GM12872 (cell line): ENCODE results near the gene UBAC2.

Source experiments
- TF ChIP-seq, protein P1 (sequence below): IDR thresholded peaks from 3 replicates; pipeline ENCODE4 v1.5.1; 2011; ENCODE audit warnings: low read depth, mild to moderate bottlenecking, low read length, moderate library complexity; ENCODE audit not compliant: insufficient read depth

Gene UBAC2

DNA sequence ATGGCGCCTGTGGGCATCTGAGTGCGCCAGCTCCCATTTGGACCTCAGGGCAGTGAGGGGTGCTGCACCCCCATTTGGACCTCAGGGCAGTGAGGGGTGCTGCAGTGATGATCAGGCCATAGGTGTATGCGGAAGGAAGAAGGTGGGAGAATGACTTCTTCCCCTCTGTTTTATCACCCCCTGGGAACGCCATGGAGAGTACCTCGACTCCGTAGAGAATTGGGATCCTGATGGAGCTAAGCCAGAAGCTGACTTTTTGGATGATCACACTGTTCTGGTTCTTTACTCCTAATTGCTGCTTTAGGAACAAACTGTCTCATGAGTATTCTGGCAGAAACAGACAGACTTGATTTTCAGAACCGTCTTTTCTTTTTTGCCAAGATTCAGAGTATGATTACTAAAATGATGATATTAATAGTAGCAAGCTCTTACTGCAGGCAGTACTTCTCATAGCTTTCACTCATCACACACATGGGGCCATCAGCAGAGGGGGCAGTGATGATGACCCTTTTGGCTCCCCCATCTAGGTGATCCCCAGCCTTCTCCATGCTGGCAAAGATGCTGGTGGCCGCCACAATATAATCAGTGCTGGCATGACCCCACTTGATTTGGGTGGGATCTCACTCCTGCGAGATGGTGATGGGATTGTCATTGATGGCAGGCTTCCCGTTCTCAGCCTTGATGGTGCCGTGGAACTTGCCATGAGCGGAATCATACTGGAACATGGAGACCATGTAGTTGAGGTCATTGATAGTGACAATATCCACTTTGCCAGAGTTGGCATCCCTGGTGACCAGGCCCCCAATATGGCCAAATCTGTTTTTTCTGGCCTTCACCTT, 10.3 kb upstream of the UBAC2 start:
- TF ChIP-seq, protein P1, sequence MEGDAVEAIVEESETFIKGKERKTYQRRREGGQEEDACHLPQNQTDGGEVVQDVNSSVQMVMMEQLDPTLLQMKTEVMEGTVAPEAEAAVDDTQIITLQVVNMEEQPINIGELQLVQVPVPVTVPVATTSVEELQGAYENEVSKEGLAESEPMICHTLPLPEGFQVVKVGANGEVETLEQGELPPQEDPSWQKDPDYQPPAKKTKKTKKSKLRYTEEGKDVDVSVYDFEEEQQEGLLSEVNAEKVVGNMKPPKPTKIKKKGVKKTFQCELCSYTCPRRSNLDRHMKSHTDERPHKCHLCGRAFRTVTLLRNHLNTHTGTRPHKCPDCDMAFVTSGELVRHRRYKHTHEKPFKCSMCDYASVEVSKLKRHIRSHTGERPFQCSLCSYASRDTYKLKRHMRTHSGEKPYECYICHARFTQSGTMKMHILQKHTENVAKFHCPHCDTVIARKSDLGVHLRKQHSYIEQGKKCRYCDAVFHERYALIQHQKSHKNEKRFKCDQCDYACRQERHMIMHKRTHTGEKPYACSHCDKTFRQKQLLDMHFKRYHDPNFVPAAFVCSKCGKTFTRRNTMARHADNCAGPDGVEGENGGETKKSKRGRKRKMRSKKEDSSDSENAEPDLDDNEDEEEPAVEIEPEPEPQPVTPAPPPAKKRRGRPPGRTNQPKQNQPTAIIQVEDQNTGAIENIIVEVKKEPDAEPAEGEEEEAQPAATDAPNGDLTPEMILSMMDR = no peak

DNA sequence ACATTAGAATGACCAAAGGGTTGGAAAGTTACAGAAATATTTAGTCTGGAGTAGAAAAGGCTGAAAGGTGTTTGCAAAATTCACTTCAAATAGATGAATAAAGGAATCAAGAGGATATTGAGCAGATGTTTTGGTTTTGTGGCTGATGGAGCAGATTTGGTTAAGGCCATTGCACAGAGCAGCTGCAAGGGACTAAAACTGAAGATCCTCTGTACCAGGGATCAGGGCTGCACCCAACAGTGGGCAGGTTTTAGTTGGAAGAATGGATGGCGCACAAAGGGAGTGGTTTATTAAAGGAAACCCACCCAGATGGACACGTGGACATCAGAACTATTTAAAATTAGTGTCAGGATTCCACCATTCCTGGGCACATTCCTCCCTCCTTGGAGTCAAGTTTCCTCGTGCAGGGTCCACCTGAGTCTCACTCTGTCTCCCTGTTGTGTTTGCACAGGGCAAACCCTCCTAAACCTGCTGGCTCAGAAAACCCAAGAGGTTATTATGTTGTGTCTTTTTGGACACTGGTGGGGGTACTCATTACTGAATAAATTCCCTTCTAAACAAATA, 9.2 kb upstream of the UBAC2 start:
- TF ChIP-seq, protein P1 = no peak

DNA sequence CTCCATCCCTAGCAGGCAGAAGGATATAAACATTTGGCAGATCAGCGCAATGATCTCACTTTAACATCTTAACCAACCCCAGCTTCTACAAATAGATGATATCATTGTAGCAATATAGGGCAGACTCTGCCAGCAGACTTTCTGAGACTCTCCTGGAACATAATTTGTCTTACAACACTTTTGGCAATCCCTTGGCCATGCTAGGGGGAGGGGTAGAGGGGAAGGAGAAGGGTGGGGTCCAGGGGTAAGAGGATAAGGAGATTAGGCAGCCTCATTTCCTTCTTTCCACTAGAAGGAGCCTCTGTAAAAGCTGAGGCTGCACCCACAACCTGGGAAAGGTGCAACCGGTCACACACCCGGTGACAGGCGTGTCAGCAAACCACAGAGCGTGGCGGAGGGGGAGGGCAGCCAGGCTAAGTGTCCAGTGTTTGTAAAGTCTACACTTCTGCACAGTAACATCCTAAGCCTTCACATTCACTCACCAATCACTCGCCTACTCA, 8.7 kb upstream of the UBAC2 start:
- TF ChIP-seq, protein P1 = no peak

DNA sequence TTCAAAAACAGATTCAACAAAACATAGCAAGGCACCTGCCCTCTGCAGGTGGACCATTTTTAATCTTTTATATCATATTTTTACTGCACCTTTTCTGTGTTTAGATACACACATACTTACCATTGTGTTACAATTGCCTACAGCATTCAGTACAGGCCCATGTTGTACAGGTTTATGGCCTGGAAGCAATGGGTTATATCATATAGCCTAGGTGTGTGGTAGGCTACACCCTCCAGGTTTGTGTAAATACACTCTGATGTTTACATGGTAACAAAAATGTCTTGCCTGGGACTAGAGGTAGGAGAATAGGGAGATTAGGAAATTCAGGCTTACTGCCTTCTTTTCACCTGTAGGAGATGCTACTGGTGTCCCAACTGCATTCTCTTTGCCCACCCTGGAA, 8.2 kb upstream of the UBAC2 start:
- TF ChIP-seq, protein P1 = no peak

DNA sequence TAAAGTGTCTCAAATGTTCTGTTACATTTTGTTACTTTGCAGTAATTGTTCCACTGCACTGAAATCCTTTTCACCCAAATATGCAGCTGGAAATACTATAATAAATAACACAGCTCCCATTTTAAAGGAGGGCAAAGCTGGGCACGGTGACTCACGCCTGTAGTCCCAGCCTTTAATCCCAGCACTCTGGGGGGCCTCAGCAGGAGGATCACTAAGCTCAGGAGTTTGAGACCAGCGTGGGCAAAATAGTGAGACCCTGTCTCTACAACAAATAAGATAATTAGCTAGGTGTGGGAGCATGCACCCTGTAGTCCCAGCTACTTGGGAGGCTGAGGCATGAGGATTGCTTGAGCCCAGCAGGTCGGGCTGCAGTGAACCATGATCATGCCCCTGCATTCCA, 7.5 kb upstream of the UBAC2 start:
- TF ChIP-seq, protein P1 = no peak

DNA sequence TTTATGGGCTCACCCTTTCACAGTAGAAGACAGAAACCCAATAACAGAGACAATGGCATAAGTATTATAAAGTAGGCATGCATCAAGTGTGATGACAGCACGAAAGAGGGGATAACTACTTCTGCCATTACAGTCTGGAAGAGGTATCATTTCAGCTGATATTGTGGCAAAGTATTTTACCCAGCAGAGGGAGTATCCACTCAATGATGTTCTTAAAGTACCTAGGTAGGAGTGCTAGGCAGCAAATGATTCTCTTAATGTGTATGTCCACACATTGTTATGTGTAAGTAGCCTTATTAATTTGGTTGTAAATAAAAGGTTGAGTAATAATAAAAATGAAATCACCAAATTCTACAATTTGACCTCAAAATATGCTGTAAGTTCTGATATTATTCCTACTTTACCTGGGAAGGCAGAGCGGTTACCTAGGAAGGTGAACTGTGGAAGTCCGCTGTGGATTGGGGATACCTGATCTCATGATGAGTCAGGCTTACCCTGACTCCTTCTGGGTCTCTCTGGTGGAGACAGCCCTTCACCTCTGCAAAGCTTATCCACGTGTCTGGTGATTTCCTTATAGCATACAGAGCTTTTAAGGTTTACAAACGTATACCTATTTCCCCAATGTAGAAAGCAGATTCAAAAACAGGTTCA, 4.1 kb upstream of the UBAC2 start:
- TF ChIP-seq, protein P1 = 0 out of 3 replicates have a peak, but pooled peaks have one; percentile 14

DNA sequence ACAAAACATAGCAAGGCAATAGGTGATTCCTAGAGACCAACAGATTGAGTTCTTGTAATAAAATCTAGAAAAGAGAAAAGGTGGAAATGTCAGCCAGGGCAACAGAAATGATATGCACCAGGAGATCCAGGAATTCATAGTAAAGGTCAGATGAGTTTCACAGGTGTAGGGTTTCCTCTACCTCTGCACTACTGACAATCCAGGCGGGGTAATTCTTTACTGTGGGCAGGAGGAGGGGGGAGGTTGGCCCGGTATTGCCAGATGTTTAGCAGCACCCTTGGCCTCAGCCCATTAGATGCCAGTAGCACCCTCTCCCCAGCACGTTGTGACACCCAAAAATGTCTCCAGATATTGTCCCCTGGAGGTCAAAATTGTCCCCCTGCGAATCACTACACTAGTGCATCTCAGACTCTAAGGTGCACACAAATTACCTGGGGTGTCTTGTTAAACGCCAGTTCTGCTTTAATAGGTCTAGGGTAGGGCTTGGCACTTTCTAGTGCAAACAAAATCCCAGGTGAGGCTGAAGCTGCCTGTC, 3.5 kb upstream of the UBAC2 start:
- TF ChIP-seq, protein P1 = no peak
